GM08714 (cell line): ENCODE data around the gene FIBP.

ENCODE experiments used
- H3K4me3 ChIP-seq: fragments of 200-500 bp; sonication (Bioruptor generic); 2 replicates; pipeline ENCODE4 v1.5.1; 2014; ENCODE audit warnings: mild to moderate bottlenecking, low read length, inconsistent platforms
- ZNF274 ChIP-seq: IDR thresholded peaks from 2 replicates; pipeline ENCODE4 v1.6.1; 2012; ENCODE audit warnings: mild to moderate bottlenecking, low read depth, low read length

FIBP gene

DNA sequence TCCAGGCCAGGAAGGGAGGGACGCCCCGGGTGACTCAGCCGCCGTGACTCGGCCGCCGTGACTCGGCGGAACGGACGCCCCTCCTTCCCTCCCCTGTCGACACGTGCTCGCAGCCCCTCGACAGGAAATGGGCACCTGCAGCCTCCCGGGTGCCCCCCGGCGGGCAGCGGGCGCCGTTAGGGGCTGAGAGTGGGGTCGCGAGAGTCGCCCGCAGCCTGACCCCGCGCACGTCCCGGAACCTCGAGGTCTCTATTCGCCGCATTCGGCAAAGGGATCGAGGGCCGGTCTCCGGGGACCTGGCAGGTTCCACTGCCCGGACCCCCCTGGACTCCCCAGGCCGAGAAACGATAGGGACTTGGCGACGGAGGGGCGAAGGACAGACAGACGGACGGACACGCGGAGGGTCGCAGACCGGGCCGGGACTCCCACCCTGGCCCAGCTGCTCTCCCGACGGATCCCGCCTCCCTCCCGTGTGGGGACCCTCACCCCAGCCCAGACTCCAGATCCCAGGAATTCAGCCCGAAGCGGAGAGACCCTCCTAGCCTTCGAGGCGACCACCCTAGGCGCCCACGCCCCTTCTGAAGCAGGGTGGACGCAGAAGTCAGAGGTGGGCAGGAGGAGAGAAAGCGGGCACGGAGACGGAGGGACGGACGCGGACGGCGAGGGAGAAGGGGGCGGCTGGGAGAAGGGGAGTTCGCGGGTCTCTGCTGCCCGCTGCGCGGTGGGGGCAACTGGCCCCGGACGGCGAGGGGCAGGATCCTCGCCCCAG is 11.3 kb upstream of the FIBP start:
- no peak for TF ChIP-seq ZNF274
- peak overlapping the region; percentile 85 for H3K4me3 ChIP-seq

GRCh38 chr11:65898656-65899355 is 10.5 kb upstream of the FIBP start:
- TF ChIP-seq ZNF274 = no peak

GRCh38 chr11:65897020-65897471 is 8.8 kb upstream of the FIBP start:
- no peak for TF ChIP-seq ZNF274
- no peak overlapping the region for H3K4me3 ChIP-seq

More at GRCh38 chr11:65898656-65899355, 10.5 kb upstream of the FIBP start:
- H3K4me3 ChIP-seq = peak overlapping the region; percentile 85; the same call in 1 of the 2 replicates

DNA sequence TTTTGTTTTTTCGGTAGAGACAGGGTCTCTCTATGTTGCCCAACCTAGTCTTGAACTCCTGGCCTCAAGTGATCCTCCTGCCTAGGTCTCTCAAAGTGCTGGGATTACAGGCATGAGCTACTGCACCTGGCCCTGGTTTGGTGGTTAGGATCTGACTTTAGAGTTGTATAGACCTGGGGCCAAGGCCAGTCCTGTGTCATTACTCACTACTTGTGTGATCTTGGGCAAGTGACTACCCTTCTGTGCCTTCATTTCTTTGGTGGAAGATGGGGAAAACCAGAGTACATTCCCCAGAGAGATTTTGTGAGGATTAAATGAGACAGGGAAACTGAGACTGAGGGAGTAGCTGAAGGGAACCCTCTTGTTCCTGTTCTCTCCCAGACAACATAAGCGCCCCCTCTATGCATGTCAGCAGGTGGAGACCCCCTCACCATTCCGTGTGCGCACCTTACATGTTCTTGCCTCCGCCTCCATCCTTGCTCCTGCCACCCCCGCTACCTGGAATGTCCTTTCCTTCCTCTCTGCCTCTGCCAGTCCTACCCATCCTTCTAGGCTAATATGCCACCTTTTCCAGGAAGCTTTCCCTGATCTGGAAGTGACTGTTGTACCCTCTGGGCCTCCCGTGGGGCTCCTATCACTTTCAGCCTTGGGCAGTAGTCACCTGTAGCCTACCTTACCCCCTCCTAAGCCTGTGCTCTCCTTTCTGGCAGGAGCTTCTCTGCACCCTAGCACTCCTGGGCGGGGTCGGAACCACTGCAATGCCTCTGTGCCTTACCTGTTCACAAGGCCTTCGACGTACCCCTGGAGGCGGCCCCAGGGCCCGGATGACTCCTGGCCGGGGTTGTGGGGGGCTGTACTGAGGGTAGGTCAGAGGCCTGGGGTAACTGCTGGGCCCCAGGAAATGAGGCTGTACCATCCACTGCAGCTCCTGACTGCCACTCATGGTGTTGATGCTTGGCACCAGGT is 8.0 kb upstream of the FIBP start:
- no peak for TF ChIP-seq ZNF274
- no peak overlapping the region for H3K4me3 ChIP-seq

DNA sequence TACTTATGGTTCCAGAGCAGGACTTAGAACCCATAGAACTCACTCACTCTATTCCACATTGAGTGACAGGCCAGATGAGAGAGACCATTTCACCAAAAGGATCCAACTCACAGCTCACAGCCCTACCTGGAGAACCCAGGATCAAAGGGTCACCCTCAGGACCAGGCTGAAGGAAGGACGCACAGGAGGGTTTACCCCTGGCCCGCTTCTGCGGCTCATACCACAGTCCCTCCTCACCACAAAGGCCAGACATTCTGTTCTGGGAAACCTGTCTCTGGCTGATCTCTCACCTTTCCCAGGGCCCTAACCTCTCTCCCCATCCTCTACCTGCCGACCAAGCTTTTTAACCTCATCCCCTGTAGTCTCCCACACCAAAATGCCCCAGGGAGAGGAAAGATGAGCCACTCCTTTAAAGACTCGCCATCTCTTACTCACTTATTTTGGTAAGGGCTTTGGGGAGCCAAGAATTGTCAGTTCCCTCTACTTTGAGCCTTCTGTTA is 7.3 kb upstream of the FIBP start:
- H3K4me3 ChIP-seq = no peak overlapping the region
- no peak for TF ChIP-seq ZNF274

GRCh38 chr11:65894034-65894591 is 5.8 kb upstream of the FIBP start:
- no peak for TF ChIP-seq ZNF274

GRCh38 chr11:65892661-65893317 is 4.5 kb upstream of the FIBP start:
- no peak for TF ChIP-seq ZNF274
- peak overlapping the region; percentile 78; the same call in 1 of the 2 replicates for H3K4me3 ChIP-seq

More at GRCh38 chr11:65894034-65894591, 5.8 kb upstream of the FIBP start:
- H3K4me3 ChIP-seq = peak overlapping the region; percentile 28; the same call in 1 of the 2 replicates

DNA sequence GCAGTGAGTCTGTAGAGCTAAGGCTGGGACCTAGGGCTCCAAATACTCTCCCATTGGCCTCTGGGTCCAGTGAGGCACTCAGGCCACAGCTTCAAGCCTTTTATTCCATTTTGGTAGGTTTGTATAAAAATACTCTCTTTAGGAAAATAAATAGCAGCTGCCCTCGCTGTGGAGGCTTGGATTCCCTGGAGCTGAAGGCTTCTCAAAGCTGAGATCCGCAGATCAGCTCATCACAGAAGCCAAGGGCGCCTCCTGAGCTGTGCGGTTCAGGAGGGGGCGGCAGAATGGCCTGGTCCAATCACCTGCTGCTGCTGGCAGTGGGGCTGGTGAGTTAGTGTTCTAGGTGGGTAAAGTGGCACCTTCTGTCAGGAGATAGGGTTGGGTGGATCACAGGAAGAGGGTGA is 3.9 kb upstream of the FIBP start:
- H3K4me3 ChIP-seq = peak overlapping the region; percentile 78; the same call in 1 of the 2 replicates

- peak overlapping the region; percentile 78 for H3K4me3 ChIP-seq
- TF ChIP-seq ZNF274 = no peak
These were observed 3.2 kb upstream of the FIBP start for GRCh38 chr11:65891219-65892136.

- H3K4me3 ChIP-seq = peak within 1 kb of the TSS; percentile 78
These were observed 2.3 kb upstream of the FIBP start, which contains the start of gene CCDC85B for GRCh38 chr11:65890324-65891218. Gene CCDC85B (plus strand): TSS chr11:65890673. CDS start chr11:65890784, 111 bp downstream.

GRCh38 chr11:65887723-65888162 is 528 bp downstream of the FIBP start:
- peak overlapping the region; percentile 82 for H3K4me3 ChIP-seq
- no peak for TF ChIP-seq ZNF274

More at GRCh38 chr11:65890324-65891218, 2.3 kb upstream of the FIBP start, which contains the start of gene CCDC85B:
- TF ChIP-seq ZNF274 = no peak
